Hematopoietic multipotent progenitor cell treated with erythropoietin and hydrocortisone succinate and interleukin-3 and kit ligand, for 15 days (in vitro differentiated cells): ENCODE data around the gene SAMD13.

Source experiments
- DNase-seq: peaks from one replicate; pipeline ENCODE4 v3.0.0-alpha.2; 2015; ENCODE audit warnings: low spot score

SAMD13 gene

DNA sequence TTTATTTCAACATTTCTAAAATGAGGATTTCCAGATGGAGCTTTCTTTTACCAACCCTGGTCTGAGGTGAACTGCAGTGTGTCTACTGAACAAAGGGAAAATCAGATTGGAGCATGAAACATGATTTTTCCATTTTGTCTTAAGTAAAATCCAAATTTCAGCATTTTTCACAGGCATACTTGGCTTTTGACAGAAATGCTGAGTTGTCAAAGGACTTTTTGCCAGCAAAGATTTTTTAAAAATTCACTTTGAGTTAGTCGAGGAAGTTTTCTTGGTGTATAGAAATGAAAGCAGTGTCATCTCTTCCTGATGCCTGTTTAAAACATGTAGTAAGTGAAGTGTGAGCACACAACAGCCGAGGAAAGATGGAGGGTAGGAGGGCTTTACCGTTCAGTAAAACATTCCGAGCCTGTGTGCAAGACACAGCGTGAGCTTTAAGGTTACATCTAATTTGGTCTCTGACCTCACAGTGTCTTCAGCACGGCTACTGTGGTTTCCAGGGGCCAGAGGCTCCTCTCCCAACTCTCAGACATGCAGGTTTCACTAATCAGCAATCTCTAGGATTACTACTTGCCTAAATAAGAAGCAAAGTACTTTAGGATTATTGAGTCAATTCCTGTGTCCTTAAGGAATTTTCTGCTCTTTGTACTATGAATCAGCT, 45.9 kb downstream of the SAMD13 start:
- DNase-seq = no peak

GRCh38 chr1:84347932-84348555, 46.5 kb downstream of the SAMD13 start:
- DNase-seq = no peak

GRCh38 chr1:84348759-84349158, 47.3 kb downstream of the SAMD13 start:
- DNase-seq = no peak

DNA sequence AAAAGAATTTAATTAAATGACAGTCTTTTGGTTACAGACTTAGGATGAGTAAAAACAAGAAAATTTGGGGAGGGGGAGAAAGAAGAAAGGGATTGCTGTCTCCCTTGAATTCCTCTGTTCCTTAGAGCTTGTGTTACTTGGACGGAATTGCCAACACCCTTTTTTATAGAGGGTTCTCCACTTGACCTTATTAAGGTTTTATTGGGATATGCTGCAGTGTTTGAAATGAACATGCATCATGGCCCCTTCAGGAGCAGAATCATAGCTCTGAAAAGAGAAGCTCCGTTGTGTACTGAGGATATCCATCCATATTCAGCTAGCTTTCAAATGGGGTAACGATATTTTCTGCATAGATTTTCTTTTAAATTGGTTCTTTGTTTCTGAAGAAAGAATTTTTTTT, 48.6 kb downstream of the SAMD13 start:
- DNase-seq = no peak

DNA sequence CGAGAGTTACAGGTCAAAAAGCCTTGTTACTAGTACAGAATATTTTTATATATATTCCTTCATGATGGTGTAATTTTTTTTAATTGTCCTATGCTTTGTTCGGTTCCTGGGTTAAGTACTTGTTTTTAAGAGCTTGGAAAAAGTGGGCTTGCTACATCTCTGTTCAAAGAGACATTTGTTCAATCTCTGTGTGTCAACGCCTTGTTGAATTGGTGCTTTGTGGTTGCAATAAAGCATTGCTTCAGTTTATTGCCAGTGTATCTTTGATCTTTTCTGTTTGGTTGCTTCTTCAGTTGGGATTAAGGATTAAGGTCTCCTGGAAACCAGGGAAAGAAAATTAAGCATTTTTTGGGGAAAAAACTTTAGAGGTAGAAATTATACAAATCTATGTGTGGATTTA, 49.0 kb downstream of the SAMD13 start:
- DNase-seq = no peak

DNA sequence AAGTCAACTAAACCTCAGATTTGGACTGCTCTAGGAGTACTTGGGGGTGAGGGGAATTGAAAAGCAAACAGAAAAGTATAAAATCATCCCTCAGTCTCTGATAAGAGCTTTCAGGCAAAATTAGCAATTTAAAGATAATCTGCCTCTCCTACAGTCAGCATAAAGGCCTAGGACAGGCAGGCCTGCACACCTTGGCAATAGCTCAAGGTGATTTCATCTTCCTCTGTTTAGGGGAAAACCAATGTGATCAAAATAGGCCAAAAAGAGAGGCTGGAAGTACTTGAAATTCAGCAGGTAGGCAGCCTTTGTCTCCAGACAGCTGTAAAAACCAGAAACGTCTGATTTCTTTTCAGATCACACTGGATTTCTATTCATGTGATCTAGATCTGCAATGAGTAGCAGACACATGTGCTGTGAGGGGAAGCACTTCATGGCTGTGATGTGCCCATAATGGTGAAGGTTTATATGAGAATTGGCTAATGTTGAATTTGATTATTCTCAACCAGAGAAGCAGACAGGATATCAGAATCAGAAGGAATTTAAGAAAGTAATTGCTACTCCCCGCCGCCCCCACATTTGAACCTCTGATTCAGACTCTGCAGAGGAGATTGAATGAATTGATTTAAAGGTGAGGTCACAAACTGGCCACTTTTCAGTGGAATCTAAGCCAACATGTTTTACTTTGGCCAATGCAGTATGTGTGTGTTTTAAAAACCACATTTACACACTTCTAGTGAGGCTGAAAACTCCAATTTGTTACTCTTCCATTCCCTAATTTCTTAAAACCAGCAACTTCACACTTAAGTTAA, 51.0 kb downstream of the SAMD13 start:
- no peak for DNase-seq

DNA sequence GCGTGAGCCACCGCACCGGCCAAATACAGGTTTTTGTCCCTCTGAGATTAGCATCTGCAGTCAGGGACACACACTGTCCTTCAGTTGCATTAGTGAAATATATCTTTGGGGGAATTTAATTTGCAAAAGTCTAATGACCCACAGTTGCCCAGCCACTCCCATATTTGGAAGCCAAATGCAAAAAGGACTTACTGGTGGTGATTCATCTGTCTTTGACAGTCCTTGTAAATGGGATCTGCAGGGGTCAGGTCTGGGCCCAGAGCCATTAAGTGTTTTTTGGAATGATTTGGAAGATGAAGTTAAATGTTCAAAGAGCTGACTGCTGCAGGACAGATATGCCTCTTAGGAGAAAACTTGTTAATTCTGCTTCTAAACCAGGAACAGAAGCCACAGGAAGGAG, 52.2 kb downstream of the SAMD13 start:
- DNase-seq = no peak

DNA sequence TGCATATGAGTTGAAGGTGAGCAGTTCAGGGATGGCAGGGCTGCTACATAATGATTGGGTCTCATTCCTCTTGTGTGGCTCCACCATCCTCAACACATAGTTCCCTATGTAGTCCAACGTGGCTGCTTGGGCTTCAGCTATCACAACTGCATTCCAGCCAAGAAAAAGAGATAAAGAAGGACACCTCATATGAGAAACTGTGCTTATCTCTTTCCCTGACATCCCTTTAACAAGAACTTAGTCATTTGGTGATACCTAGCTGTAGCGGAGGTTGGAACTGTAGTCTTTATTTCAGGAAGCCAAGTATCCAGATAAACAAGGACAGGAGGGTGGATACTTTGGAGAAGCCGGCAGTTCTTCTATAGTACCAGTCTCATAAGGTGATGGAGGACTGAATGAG, 54.0 kb downstream of the SAMD13 start:
- no peak for DNase-seq

GRCh38 chr1:84356881-84357280, 55.4 kb downstream of the SAMD13 start:
- DNase-seq = no peak

- no peak for DNase-seq
Observed at GRCh38 chr1:84358695-84359094, 57.2 kb downstream of the SAMD13 start.

- no peak for DNase-seq
Observed at GRCh38 chr1:84360316-84360715, 58.8 kb downstream of the SAMD13 start.

DNA sequence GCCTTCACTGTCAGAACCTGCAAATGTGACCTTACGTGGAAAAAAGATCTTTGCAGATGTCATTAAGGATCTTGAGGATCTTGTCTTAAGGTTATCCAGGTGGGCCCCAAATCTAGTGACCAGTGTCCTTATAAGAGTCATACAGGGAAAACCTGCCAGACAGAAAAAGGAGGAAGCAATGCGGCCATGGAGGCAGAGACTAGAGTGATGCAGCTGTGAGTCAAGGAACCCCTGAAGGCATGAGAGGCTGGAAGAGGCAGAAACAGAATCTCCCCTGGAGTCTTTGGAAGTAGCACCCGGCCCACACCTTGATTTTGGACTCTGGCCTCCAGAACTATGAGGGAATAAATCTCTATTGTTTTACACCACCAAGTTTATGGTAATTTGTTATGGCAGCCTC, 60.3 kb downstream of the SAMD13 start:
- DNase-seq = no peak

DNA sequence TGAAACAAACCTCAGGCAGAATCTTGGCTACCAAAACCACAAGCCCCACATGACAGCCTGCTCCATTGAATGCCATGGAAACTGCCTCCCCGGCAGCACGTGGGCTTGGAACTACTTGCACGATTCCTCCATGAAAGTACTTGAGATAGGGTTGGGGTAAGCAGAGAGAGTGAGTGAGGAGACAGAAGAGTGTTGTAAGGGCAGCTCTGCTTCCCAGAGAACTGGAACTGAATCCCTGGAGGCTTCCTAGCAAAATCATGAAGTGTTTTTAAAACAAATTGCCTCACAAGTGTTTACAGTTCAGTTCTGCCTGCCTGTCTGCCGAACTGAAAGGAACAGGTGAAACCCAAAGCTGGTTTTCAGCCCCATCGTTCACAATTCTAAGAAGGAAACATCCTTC, 61.5 kb downstream of the SAMD13 start:
- no peak for DNase-seq

- DNase-seq = no peak
Observed at GRCh38 chr1:84363622-84364021, 62.1 kb downstream of the SAMD13 start.

DNA sequence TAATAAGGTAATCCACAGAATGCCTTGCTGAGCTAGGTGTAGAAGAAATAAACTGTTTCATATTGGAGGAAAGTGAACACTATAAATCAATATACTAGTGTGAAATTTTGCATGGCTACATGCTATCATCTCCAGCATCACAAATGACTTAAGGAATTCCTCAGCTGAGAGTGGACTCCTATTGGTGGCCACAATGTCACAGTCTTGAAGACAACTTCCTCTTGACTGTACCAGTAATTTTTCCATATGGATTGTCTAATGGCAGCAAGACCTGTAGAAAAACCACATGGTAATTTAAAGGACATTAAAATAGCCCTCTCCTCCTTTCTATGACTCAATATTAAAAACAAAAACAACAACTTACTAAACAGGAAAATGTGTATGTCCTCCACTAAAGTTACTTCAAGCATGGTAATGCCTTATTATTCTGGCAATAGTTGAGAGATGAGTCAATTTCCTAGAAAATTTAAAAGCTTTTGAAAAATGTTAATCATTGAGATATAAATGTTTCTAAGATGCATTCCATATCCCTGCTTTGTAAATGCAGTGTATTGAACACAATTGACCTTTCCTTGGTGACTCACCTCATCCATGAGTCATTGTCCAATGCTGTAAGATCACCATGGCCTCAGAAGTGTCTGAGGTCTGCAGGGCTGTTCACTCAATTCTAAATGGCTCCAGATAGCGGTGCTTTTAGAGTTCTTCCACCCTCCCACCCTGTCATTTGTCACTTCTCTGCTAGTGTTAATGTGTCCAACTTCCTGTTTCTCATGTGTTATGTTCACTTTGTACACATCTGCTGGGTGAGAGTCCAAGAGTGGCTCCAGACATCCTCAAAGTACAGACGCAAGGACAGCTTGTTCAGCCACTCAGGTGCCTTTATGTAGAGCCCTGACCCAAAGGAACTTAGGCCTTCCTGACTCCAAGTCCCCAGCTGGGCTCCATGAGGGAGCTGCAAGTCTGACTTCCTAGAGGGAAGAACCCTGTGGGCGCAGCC, 64.0 kb downstream of the SAMD13 start:
- DNase-seq = no peak

DNA sequence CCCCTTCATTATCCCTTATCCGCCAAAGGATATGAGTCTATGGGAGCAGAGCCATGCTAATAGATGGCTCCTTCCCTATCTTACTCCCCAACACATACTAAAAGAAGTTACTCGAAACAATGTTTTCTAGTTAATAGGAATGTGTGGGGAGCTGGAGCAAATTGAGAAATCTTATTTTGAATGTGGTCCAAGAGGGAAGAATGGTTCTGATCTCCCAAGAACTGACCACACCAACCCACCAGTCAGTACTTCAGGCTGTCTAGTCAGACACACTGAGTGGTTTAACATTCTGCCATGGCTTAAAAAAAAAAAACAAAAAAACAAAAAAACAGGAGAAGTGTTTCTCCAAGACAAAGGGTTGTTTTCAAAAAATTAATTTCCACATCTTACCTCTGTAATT, 65.3 kb downstream of the SAMD13 start:
- DNase-seq = no peak

GRCh38 chr1:84367219-84367618, 65.7 kb downstream of the SAMD13 start:
- no peak for DNase-seq

- DNase-seq = no peak
Observed at GRCh38 chr1:84368441-84368840, 66.9 kb downstream of the SAMD13 start.

GRCh38 chr1:84370266-84370665, 68.8 kb downstream of the SAMD13 start:
- DNase-seq = no peak

DNA sequence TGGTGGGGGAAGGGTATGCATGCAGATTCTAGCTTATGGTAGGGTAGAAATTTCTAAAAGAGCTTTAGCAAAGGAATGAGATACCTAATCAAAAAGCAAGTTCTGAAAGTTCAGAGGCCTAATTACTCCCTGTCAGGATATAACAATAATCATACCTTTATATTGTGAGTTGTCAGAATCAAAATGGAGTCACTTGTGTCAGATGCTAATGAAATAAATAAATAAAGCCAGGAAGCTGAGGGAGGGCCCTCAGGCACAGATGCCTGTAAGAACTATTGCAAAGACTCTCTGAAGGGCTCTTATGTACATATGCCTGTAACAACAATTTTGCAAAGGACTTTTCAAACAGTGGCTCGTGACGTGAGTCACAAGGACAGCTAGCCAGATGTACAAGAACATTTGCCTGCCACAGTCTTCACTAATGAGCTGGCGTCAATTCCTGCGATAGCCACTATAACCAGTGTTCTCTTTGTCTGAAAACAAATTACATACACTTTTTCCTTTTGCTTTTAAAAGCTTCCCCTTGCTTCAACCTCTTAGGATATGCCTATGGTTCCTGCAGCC, 69.4 kb downstream of the SAMD13 start:
- no peak for DNase-seq

DNA sequence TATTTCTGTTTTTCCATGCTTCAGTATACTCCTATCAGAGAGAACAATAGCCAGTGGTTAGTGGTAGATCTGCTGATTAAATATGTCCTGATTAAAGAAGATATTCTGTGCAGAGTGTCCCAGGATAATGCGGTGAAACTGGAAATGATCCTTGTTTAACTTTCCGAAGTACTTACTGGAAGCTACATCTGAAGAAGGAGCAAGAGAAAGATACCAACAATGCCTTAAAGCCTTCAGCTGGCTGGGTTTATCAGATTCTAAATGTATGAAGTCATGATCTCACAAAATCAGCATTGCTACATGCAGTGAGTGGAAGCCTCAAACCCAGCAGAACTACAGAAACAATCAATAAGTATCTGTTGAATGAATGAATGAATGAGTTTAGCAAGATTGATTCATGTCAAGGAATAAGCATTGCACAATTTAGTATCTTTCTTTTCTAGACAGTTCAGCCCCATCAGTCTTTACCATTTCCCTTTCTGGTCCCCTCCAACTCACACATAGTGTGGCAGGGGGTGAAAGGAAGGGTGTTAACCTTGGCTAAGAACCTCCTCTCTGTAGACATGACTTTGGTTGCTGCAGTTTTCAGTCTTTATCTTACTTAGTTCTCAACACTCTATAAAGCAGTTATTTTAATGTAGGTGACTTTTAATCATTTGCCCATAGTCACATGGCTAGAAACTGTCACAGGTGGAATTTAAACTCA, 72.1 kb downstream of the SAMD13 start:
- DNase-seq = no peak
